HCT116 (cell line): ENCODE data around the gene C22orf39.

Experiments used
- CTCF ChIP-seq, 3 experiments: fragments of 200-600 bp in 1 of 3; sonication (generic) in 1 of 3; IDR thresholded peaks in 2 of 3; conservative IDR thresholded peaks in 1 of 3; 2 replicates each; pipeline ENCODE4 v1.5.1; 2012 to 2017; ENCODE audit warnings: low read depth in 2 of 3, low read length in 2 of 3, antibody characterized with exemption in 1 of 3, borderline replicate concordance in 1 of 3, control low read depth in 1 of 3, mild to moderate bottlenecking in 1 of 3, mixed read lengths in 1 of 3, mixed run types in 1 of 3, moderate library complexity in 1 of 3; ENCODE audit not compliant: insufficient read depth in 1 of 3
- EGR1 ChIP-seq: IDR thresholded peaks from 2 replicates; pipeline ENCODE4 v1.6.1; 2012; ENCODE audit warnings: low read depth
- EZH2 ChIP-seq: fragments of 200-600 bp; sonication (generic); IDR thresholded peaks from 2 replicates; pipeline ENCODE4 v1.6.1; 2017; ENCODE audit warnings: antibody characterized with exemption, mixed run types
- MAX ChIP-seq: IDR thresholded peaks from 2 replicates; pipeline ENCODE4 v1.6.1; 2012
- REST ChIP-seq: IDR thresholded peaks from 2 replicates; pipeline ENCODE4 v1.6.1; 2012; ENCODE audit warnings: low read depth
- YY1 ChIP-seq: IDR thresholded peaks from 2 replicates; pipeline ENCODE4 v1.6.1; 2011; ENCODE audit warnings: low read length, low read depth, moderate library complexity, mild to moderate bottlenecking; ENCODE audit not compliant: insufficient replicate concordance; ENCODE audit errors: extremely low read depth

GRCh38 chr22:19422440-19423301 lies 24.8 kb downstream of the C22orf39 start:
- no peak for TF ChIP-seq MAX
- TF ChIP-seq EZH2, result no peak
- TF ChIP-seq REST, result no peak
- TF ChIP-seq CTCF (IDR thresholded peaks at IDR 0.05 in 2 of 3, conservative IDR thresholded peaks at IDR 0.05 in 1 of 3; ENCODE audit: borderline replicate concordance in 1 of 3, insufficient read depth in 1 of 3, low read depth in 2 of 3, low read length in 2 of 3), result no peak
- TF ChIP-seq EGR1, result no peak
- TF ChIP-seq YY1, result no peak
